Central memory CD8-positive, alpha-beta T cell (primary cell): ENCODE data around the gene ATP11A.

Source experiments
- ATAC-seq: fragments of 150-1000 bp; cut with Tn5 transposase; replicated peaks from 2 replicates; pipeline ENCODE4 v1.10.0; 2022; ENCODE audit warnings: mild to moderate bottlenecking, moderate FRiP score, moderate number of reproducible peaks; ENCODE audit not compliant: poor library complexity, severe bottlenecking; ENCODE audit errors: extremely low read depth
- DNase-seq, 2 donors: peaks; one replicate each; pipeline ENCODE4 v3.0.0; 2021; ENCODE audit warnings: low spot score in 2 of 2
- H3K27ac Mint-ChIP-seq: one replicate; pipeline ENCODE4 v1.8.0; 2022; ENCODE audit warnings: low read depth, mild to moderate bottlenecking, moderate library complexity, mixed read lengths
- H3K27me3 Mint-ChIP-seq: one replicate; pipeline ENCODE4 v1.8.0; 2022; ENCODE audit warnings: mixed read lengths
- H3K36me3 Mint-ChIP-seq: one replicate; pipeline ENCODE4 v1.8.0; 2022; ENCODE audit warnings: mild to moderate bottlenecking, moderate library complexity, mixed read lengths; ENCODE audit not compliant: insufficient read depth
- H3K4me1 Mint-ChIP-seq: one replicate; pipeline ENCODE4 v1.8.0; 2022; ENCODE audit warnings: mixed read lengths
- H3K4me3 Mint-ChIP-seq: one replicate; pipeline ENCODE4 v1.8.0; 2022; ENCODE audit warnings: mild to moderate bottlenecking, moderate library complexity, mixed read lengths
- H3K9me3 Mint-ChIP-seq: one replicate; pipeline ENCODE4 v1.8.0; 2022; ENCODE audit warnings: mixed read lengths

The ATP11A gene

DNA sequence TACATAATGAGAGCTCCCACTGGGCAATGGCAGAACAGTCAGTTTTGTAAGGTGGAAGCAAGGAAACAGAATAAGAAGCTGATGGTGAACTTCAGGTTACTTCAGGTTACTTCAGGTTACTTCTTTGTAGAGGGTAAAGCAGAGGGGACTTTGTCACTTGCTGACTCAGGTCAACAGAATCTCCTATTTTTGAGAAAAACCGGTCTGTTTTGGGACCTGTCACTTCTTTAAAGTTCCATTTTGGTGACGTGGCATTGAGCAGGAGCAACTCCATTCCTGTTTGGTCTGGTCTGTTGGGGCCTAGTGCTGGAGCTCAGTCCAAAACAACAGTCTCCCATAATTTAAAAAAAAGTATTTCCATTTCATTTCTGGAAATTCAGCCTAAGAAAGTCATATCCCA, 29.7 kb downstream of the ATP11A start:
- no peak overlapping the region for H3K4me3 Mint-ChIP-seq
- H3K36me3 Mint-ChIP-seq = no peaks in the 10 kb centered on the region
- H3K27ac Mint-ChIP-seq = no peak overlapping the region
- DNase-seq = no peak
- no peak for ATAC-seq
- no peaks in the 10 kb centered on the region for H3K27me3 Mint-ChIP-seq
- peaks cover 42% of the 10 kb centered on the region for H3K4me1 Mint-ChIP-seq
- H3K9me3 Mint-ChIP-seq = no peaks in the 10 kb centered on the region

DNA sequence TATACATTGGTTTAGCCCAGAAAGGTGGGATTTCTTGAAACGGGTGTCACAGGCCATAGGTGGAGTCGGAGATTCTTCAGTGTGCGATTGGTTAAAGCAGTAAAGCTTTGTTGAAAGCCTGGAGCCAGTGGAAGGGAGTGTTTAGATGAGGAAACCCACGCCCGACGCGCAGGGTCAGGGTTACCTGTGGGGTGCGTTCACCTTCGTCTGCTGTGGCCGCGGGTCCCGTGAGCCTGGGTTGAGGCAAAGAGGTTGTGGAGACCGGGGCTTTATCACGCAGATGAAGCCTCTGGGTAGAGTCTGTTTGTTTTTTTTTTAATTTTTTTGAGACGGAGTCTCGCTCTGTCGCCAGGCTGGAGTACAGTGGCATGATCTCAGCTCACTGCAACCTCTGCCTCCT, 30.4 kb downstream of the ATP11A start:
- DNase-seq (no peak), ATAC-seq (no peak)
- peaks cover 44% of the 10 kb centered on the region for H3K4me1 Mint-ChIP-seq
- no peak overlapping the region for H3K4me3 Mint-ChIP-seq
- no peaks in the 10 kb centered on the region for H3K27me3 Mint-ChIP-seq
- H3K9me3 Mint-ChIP-seq = no peaks in the 10 kb centered on the region
- H3K36me3 Mint-ChIP-seq = peaks cover under 1% of the 10 kb centered on the region
- no peak overlapping the region for H3K27ac Mint-ChIP-seq

DNA sequence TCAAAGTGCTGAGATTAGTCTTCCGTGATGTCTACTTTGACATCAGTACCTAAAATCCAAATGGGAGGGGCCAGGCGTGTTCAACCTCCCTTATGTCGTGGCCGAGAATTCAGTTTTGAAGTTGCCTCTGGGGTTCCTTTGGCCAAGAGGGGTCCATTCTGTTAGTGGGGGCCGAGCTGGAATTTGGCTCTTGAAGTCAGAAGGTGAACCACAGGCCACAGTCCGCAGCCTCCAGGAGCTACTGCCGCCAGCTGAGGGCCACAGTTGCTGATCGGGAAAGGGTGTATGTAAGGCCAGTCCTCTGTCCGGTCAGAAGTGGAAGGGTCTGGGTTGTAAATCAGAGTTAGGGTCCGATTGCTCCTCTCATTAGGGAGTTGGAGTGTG, 31.0 kb downstream of the ATP11A start:
- peaks cover 2% of the 10 kb centered on the region for H3K36me3 Mint-ChIP-seq
- peaks cover 49% of the 10 kb centered on the region for H3K4me1 Mint-ChIP-seq
- no peak for ATAC-seq
- no peak overlapping the region for H3K4me3 Mint-ChIP-seq
- no peaks in the 10 kb centered on the region for H3K9me3 Mint-ChIP-seq
- no peaks in the 10 kb centered on the region for H3K27me3 Mint-ChIP-seq
- no peak overlapping the region for H3K27ac Mint-ChIP-seq
- no peak for DNase-seq

DNA sequence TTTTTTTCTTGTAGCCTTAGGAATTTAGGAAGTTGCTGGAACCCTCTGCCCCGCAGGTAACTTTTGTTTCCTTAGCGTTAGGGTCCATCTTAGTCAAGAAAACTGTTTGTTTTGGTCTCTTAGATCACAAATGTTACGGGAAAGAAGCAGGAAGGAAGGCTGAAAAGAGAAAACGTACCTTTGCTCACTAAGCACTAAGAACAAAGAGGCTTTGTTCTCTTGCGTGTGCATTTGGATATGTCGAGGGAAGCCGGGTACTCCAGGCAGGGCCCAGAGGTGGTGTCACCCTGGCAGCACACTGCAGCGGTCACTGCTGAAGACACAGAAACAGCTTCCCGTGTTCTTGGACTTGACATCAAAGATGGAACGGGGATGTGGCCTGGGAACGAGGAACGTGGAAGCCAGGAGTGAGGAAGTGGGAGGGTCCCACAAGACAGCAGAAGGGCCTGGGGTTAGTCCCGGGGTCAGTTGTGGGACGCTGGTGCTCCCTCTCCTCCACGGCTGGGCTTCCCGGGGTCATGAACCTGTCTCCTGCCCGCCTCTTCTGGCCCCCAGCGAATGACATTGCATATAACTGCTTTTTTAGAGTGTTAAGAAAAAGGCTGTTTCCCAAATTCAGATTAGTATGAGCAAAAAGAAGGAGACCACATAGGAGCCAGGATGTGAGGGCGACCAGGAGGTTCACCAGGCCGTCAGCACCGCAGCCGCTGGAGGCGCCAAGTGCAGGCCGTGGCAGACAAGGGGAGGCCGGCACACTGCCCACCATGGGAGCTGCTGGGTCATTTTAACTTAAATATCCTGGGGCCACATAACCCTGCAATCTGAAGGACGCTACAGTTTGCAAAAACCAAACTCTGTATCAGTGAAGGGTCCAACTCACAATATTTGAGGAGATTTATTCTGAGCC, 31.6 kb downstream of the ATP11A start:
- Mint-ChIP-seq H3K36me3 (peaks cover 2% of the 10 kb centered on the region), H3K9me3 (no peaks in the 10 kb centered on the region), H3K4me3 (no peak overlapping the region), H3K27me3 (no peaks in the 10 kb centered on the region), H3K4me1 (peaks cover 56% of the 10 kb centered on the region), H3K27ac (no peak overlapping the region)
- no peak for DNase-seq
- no peak for ATAC-seq

DNA sequence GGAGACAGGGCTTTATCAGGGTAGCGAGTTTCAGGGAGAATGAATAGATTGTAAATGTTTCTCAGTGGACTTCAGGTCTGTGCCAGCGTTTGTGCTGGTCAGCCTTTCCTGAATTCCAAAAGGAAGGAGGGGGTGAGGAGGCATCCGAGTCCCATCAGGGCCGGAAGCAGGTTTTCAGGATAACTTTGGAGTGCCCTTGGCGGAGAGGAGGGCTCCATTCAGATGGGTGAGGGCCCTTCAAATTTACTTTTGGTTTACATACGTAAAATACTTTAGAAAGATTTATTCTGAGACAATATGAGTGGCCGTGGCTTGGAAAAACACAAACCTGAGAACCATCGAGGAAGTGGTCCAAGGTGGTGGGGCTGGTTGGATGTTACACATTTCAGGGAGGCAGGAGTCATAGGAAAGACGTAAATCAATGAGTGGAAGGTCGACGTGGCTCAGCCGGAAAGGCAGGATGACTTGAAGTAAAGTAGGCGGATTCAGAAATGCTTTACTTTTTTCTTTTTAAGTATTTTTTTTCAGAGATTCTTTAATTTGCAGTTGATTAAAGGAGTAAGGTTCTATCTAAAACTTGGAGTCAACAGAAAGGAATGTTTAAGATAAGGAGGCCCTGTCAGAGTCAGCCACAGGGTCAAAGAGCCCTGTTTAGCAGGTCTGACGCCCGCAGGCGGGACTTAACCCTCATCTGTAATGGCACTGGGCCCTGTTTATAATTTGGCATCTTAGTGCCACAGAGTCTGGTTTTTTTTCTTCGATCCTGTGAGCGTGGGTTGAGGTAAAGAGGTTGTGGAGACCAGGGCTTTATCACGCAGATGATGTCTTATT, 32.8 kb downstream of the ATP11A start:
- ATAC-seq = no peak
- no peak overlapping the region for H3K27ac Mint-ChIP-seq

DNA sequence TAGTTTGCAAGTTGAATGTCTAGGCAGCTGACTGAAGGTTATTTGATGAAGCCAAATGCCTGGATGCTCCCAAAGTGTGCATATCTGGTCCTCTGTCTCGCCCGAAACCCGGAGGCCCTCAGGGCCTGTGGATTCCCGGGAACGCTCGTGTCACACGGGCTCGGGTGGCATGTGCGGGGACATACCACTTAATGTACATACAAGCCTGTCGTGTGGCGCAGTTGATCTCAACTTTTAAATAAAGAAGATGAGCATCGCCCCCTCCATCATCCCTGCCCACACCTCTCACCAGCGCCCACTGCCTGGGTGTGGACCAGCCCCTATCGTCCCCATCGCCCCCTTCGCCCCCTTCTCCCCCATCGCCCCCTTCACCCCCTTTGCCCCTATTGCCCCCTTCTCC, 33.9 kb downstream of the ATP11A start:
- ATAC-seq (no peak), DNase-seq (no peak)
- Mint-ChIP-seq H3K36me3 (peaks cover 2% of the 10 kb centered on the region), H3K27ac (no peak overlapping the region), H3K4me1 (peaks cover 53% of the 10 kb centered on the region), H3K4me3 (no peak overlapping the region), H3K9me3 (no peaks in the 10 kb centered on the region), H3K27me3 (no peaks in the 10 kb centered on the region)

More for the DNA sequence above, 32.8 kb downstream of the ATP11A start:
- no peaks in the 10 kb centered on the region for H3K9me3 Mint-ChIP-seq
- DNase-seq = no peak
- H3K4me3 Mint-ChIP-seq = no peak overlapping the region
- H3K4me1 Mint-ChIP-seq = peaks cover 53% of the 10 kb centered on the region
- no peaks in the 10 kb centered on the region for H3K27me3 Mint-ChIP-seq
- peaks cover 2% of the 10 kb centered on the region for H3K36me3 Mint-ChIP-seq

DNA sequence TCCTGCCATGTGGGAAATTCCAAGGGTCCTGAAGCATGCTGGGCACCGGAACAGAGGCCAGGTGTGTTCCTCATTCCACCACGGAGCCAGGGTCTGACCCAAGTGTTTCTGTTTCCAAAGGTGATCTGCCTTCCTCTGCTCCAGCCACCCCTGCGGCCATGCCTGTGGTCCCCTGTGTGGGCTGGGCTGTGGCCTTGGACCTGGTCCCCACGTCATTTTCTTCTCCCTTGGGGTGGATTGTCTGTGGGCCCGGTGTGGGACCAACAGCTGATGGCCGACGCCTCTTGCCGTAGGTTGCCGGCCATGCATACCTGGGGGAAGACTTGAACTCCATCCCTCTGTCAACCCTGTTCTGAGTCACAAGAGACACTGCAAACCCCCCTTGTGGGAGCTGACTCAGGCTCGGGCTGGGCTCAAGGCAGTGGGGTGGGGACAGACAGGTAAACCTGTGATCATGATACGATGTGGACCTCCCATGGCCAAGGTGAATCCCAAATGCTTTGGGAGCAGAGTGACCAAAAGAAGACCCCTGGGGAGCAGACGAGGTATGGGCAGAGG, 35.0 kb downstream of the ATP11A start:
- no peaks in the 10 kb centered on the region for H3K9me3 Mint-ChIP-seq
- DNase-seq = no peak
- peak overlapping the region; percentile 50 for H3K27ac Mint-ChIP-seq
- no peak overlapping the region for H3K4me3 Mint-ChIP-seq
- peaks cover 2% of the 10 kb centered on the region for H3K36me3 Mint-ChIP-seq
- peaks cover 52% of the 10 kb centered on the region for H3K4me1 Mint-ChIP-seq
- ATAC-seq = no peak
- H3K27me3 Mint-ChIP-seq = no peaks in the 10 kb centered on the region

DNA sequence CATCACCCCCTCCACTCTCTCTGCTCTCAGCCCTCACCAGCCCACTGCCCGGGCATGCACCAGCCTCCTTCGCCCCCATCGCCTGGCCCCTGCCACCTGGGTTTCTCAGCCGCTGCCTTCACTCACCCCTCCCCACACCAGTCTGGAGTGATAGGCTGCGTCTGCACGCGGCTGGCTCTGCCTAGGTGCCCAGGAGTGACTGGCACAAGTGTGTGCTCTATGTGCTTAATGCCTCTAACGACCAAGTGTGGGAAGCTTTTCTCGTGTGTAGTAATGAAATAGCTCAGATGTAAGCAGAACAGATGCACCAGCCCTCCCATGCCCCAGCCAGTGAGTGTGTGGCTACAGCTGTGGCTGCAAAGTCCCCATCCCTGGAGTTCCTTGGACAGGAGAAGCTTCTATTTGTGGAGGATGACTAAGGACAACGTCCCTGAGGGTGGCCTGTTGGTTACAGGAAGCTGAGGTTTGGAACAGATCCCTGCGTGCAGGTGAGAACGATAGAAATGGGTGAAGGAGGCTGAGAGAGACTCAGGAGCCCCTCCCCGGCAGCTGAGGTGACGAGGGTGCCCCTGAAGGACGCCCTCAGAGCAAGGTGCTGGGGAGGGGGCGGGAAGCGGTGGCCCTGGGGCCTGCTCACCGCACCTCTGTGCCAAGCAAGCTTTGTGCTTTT, 35.6 kb downstream of the ATP11A start:
- Mint-ChIP-seq H3K9me3 (no peaks in the 10 kb centered on the region), H3K4me1 (peaks cover 48% of the 10 kb centered on the region), H3K27ac (peak overlapping the region; percentile 50), H3K4me3 (no peak overlapping the region), H3K36me3 (peaks cover 2% of the 10 kb centered on the region), H3K27me3 (no peaks in the 10 kb centered on the region)
- no peak for ATAC-seq
- no peak for DNase-seq

DNA sequence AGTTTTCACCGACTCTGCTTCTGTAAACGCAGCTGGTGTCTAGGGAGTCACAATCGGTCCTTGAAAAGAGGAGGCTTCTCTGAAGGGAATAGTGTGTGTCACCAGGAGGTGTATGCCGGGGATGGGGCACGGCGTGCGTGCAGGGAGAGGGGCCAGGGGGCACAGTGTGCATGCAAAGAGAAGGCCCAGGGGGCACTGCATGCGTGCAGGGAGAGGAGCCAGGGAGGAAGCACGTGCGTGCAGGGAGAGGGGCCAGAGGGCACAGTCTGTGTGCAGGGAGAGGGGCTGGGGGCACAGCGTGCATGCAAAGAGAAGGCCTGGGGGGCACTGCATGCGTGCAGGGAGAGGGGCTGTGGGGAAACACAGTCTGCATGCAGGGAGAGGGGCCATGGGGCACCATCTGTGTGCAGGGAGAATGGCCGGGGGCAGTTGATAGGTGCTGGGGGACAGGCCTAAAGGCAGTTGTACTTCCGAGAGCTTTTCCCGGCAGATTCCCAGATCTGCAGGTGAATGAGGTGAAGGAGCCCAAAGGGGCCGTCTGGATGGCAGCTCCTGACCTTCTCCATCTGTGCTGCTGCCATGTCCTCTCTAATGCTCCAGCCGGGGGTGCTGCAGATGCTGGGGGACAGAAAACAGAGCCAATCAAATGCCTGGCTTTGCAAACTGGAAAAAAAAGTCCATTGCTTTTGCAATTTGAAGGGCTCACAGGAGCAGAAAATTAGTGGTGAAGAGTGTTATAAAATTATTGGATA, 36.4 kb downstream of the ATP11A start:
- peak overlapping the region; percentile 50 for H3K27ac Mint-ChIP-seq
- H3K9me3 Mint-ChIP-seq = no peaks in the 10 kb centered on the region
- H3K4me3 Mint-ChIP-seq = no peak overlapping the region
- no peak for ATAC-seq
- H3K36me3 Mint-ChIP-seq = peaks cover 2% of the 10 kb centered on the region
- H3K27me3 Mint-ChIP-seq = no peaks in the 10 kb centered on the region
- no peak for DNase-seq
- H3K4me1 Mint-ChIP-seq = peaks cover 44% of the 10 kb centered on the region

DNA sequence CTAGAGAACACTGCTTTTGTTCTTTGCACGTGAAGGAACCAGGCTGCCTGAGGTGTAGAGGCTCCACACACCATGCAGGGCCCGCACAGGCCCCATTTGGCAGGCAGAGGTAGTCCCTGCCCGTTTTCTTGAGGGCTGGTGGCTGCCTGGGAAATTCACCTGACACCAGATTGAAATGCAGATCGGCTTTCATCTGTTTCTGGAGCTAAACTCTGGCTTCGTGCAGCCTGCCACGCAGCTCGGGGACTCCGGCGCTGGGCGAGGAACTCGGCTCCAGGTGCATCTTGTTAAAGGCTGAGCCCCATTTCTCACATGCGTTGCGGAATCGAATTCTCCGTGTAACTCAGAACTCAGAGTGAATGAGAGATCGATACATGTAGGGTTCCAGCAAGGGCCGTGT, 37.7 kb downstream of the ATP11A start:
- H3K9me3 Mint-ChIP-seq = no peaks in the 10 kb centered on the region
- H3K4me3 Mint-ChIP-seq = no peak overlapping the region
- DNase-seq (no peak), ATAC-seq (no peak)
- H3K4me1 Mint-ChIP-seq = peaks cover 36% of the 10 kb centered on the region
- peaks cover 2% of the 10 kb centered on the region for H3K36me3 Mint-ChIP-seq
- no peaks in the 10 kb centered on the region for H3K27me3 Mint-ChIP-seq
- no peak overlapping the region for H3K27ac Mint-ChIP-seq

DNA sequence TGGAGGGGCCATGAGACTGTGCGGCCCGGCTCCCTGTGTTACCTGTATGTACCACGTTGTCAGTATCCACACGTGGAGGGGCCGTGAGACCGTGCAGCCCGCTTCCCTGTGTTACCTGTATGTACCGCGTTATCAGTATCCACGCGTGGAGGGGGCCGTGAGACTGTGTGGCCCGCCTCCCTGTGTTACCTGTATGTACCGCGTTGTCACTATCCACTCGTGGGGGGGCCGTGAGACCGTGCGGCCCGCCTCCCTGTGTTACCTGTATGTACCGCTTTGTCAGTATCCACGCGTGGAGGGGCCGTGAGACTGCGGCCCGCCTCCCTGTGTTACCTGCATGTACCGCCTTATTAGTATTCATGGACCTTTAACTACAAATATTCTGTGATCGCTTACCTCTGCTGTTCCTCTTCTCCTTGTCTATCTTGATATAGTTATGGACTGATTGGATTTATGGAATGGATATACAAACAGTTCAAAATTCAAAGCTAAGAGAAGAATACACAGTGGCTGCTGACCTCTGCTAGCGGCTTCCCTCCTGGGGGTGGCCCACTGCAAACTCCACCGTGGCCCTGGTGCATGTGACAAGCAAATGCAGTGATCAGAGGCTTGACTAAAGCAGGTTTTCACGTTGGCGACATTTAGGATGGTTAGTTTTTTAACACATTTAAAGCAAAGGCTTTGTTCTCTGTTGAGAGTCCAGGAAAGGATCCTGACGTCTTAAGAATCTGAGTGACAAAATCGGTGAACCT, 38.7 kb downstream of the ATP11A start:
- H3K4me1 Mint-ChIP-seq = peaks cover 33% of the 10 kb centered on the region
- no peak overlapping the region for H3K4me3 Mint-ChIP-seq
- H3K9me3 Mint-ChIP-seq = no peaks in the 10 kb centered on the region
- no peak for DNase-seq
- H3K36me3 Mint-ChIP-seq = peaks cover 2% of the 10 kb centered on the region
- H3K27me3 Mint-ChIP-seq = no peaks in the 10 kb centered on the region
- H3K27ac Mint-ChIP-seq = no peak overlapping the region
- ATAC-seq = no peak
